ENCODE data around the gene PAX3.
"Not testable (repeated sequence)": the region's sequence is repeated elsewhere in the genome, so short reads cannot be mapped to it uniquely, and the experiment has no call there.

The PAX3 gene

DNA sequence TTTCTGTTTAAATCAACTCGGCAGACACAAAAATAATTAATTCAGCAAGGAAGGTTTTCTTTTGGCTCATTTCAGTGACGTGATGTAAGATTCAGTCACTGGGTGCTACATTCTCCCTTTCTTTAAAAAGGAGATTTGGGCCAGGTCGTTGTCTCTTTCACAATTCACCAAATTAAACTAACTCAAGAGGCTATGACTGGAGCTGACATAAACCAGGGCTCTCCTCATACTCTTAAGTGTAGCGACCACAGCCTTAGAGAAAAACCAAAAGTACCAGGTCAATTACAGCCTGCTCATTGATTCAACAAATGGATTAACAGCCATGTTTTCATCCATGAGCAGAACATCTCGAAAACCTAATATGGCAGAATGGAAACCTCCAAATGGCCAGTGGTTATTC, 85.7 kb downstream of the PAX3 start:
- no peak for DNase-seq (ENCODE audit: low read depth)

DNA sequence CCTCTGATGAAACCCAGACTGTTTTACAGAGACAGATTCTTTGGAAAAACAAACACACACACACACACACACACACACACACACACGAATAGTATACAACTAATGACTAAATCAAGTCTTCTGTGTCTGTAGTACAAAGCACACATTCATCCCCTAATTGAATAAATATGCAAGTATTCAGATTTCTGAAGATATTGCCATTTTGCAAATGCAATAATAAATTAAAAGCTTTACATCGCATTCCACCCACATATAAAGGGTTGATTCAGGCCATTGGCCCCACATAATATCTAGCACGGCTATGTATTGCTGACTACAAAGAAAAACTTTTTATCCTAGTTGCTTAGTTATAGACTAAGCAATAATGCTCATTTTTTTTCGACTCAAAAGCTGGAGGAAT, 86.2 kb downstream of the PAX3 start:
- DNase-seq (ENCODE audit: low read depth), result no peak

GRCh38 chr2:222208010-222208690, 90.6 kb downstream of the PAX3 start:
- no peak for DNase-seq (ENCODE audit: low read depth)

- DNase-seq (ENCODE audit: low read depth), result no peak
Observed at GRCh38 chr2:222205136-222205535, 93.7 kb downstream of the PAX3 start.

DNA sequence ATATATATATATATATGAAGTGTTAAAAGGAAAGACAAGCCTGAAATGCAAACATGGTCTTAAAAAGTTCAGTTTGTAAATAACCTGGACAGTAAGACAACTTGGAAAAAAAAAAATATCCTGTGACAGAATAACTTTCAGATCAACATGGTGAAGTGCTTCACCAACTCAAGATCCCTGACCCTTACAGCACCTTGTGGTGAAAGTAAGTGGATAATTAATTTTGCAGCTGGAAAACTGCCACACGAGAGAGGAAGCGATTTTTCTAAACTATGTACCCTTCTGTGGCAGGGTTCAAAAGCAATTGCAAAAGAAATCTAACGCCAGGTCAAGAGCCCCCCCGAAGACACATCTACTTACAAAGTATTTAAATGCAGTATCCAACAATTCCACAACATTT, 95.8 kb downstream of the PAX3 start:
- no peak for DNase-seq (ENCODE audit: low read depth)

DNA sequence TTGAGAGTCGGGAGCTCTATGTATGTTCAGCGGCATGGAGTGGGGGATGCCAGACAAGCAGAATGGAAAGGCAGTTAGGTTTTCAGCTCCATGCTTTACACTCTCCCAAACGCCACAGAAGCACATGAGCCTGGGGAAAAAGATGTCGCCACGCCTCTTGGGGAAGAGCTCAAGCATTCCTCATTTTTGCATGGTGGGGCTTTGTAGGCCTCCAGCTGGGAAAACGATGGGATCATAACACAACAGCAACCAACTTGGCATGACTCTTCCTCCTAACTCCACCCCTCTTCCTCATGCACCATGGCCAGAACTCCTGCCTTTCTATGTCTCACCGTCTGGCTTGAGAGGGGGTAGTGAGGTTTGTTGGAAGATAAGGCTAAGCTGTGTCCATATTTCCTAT, 102.6 kb downstream of the PAX3 start:
- no peak for DNase-seq (ENCODE audit: low read depth)

DNA sequence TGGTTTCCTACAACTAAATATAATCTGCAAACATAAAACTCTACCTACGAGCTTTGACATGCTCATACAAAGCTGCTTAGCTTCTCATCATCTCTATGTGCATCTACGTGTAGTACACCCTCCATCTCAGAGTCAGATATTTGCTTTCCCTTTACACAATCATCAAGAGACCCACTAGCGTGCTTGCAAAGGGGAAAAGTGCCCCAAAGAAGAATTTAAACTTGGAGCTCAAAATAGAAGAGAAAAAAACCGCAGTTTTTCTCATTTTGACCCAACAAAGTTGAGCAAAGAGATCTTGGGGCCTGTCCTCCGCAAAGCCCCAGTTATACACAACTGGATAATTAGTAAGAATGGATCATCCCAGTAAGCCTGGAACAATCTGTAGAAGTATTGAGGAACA, 104.1 kb downstream of the PAX3 start:
- no peak for DNase-seq (ENCODE audit: low read depth)

DNA sequence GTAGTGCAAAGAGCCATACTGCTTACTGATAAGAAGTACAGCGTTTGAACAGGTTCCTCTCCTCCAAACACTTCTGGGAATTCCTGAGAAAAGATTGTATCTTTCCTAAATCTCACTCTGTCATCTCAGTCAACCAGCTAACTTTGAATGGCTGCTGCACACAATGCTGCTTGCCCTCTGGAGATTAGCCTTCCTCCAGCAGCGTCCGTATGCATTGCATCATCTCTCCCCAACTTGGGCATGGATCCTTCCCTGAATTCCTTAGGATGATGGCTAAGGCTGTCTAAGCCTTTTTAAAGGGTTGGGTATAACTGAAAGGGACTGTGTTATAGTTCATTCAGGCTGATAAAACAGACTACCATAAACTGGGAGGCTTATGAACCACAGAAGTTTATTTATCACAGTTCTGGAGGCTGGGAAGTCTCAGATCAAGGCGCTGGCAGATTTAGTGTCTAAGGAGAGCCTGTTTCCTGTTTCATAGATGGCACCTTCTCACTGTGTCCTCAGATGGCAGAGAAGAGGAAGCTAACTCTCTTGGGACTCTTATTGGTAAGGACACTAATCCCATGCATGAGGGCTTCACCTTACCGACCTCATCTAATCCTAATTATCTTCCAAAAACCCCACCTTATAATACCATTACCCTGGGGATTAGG, 105.3 kb downstream of the PAX3 start:
- no peak for DNase-seq (ENCODE audit: low read depth)

DNA sequence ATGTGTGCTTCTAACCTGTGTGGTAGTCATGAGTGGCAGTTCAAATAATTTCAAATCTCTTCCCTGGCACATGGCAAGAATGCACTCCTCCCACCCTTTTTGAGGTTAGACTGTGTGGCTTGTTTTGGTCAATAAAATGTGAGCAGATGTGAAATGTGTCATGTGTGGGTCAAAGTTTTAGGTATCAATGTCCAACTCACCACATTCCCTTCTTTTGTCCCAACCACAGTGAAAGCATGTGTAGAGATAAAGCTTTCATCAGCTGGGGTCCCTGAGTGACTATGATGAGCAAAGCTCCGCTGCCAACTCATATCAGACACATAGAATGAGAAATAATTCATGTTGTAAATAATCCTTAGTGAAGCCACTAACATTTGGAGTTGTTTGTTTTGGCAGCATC, 118.2 kb downstream of the PAX3 start:
- no peak for DNase-seq (ENCODE audit: low read depth)

DNA sequence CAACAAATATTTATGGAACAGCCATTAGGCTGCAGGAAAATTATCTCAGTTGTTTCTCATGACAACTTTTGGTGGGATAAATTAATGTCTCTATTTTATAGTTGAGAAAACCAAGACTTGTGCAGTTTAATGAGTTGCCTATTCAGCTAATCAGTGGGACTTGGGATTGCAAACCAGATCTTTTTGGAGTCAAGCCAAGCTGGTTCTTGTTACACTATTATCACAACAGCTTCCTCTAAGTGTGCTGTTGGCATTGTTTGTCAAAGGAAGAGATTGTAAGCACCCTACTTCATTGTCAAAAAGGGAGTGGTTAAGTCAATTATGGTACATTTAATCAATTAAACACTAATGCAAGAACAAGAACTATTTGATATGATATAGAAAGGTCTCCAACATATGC, 119.2 kb downstream of the PAX3 start:
- DNase-seq (ENCODE audit: low read depth), result no peak

DNA sequence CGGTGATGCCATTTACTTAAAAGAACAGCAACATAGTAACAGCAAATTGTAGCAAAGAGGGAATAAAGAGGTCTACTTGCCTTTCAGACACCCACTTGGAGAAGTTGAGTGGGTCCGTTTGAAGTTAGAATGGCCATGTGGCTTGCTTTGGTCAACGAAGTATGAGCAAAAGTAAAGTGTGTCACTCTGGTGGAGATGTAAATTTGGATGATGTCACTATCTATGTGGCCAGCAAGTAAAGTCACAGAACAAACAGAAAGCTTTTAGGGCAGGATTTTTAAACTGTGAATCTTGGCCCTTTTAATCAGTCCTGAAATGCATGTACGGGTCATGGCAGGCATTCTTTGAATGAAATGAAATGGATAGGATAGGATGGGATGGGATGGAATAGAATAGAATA, 120.3 kb downstream of the PAX3 start:
- no peak for DNase-seq (ENCODE audit: low read depth)

GRCh38 chr2:222176890-222177289, 121.9 kb downstream of the PAX3 start:
- DNase-seq (ENCODE audit: low read depth), result no peak

DNA sequence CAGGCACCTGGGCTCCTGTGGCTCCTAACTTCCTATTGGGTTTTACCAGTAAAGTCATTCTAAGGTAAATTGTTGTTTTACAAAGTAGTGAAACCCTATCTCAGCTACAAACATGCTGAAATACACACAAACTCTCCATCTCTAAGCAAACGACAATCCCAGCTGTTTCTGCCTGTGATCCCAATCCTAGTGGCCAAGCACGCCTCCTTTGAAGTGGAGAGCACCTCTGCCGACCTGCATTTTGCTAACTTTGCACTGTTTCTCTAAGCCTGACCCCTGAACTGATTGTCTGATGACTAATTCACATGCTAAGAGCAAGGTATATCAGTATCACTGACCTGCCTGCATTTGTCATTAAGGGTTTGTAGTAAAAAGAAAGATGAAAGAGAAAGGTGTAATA, 124.3 kb downstream of the PAX3 start:
- no peak for DNase-seq (ENCODE audit: low read depth)

- no peak for DNase-seq (ENCODE audit: low read depth)
Observed at GRCh38 chr2:222169346-222169745, 129.5 kb downstream of the PAX3 start.

- no peak for DNase-seq (ENCODE audit: low read depth)
Observed at GRCh38 chr2:222167762-222168161, 131.0 kb downstream of the PAX3 start.

- no peak for DNase-seq (ENCODE audit: low read depth)
Observed at GRCh38 chr2:222160944-222161343, 137.9 kb downstream of the PAX3 start.

- no peak for DNase-seq (ENCODE audit: low read depth)
Observed at GRCh38 chr2:222160125-222160524, 138.7 kb downstream of the PAX3 start.

GRCh38 chr2:222159221-222159620, 139.6 kb downstream of the PAX3 start:
- no peak for DNase-seq (ENCODE audit: low read depth)

- DNase-seq (ENCODE audit: low read depth), result not testable (repeated sequence)
Observed at GRCh38 chr2:222155003-222155664, 143.7 kb downstream of the PAX3 start.

Data from T-helper 22 cell (primary cell).